IPS-15b (cell line): Measurements from ENCODE around the gene RNF5.
A peak's percentile ranks its signal among the peaks of the same experiment; 100 is the strongest.
"Not testable (repeated sequence)": the region's sequence is repeated elsewhere in the genome, so short reads cannot be mapped to it uniquely, and the experiment has no call there.

Source experiments
- H3K27me3 ChIP-seq: one replicate; pipeline ENCODE4 v1.6.1; 2013; ENCODE audit warnings: low read length; ENCODE audit not compliant: control insufficient read depth, insufficient read depth
- H3K36me3 ChIP-seq: one replicate; pipeline ENCODE4 v1.6.1; 2013; ENCODE audit warnings: low read length; ENCODE audit not compliant: control insufficient read depth, insufficient read depth
- H3K4me1 ChIP-seq: one replicate; pipeline ENCODE4 v1.6.1; 2013; ENCODE audit warnings: mild to moderate bottlenecking, low read length; ENCODE audit not compliant: control insufficient read depth, insufficient read depth
- H3K4me3 ChIP-seq: one replicate; pipeline ENCODE4 v1.5.1; 2013; ENCODE audit warnings: low read depth, low read length
- H3K9ac ChIP-seq: one replicate; pipeline ENCODE4 v1.6.1; 2013; ENCODE audit warnings: low read depth, mild to moderate bottlenecking, low read length
- H3K9me3 ChIP-seq: one replicate; pipeline ENCODE4 v1.6.1; 2013; ENCODE audit warnings: mild to moderate bottlenecking, low read length; ENCODE audit not compliant: control insufficient read depth, insufficient read depth

RNF5 gene

GRCh38 chr6:32195902-32196681 is 17.9 kb downstream of the RNF5 start:
- Histone ChIP-seq H3K27me3 (no peaks in the 10 kb centered on the region), H3K9me3 (no peaks in the 10 kb centered on the region), H3K9ac (peak overlapping the region; percentile 76), H3K4me1 (peaks cover 13% of the 10 kb centered on the region), H3K4me3 (peak overlapping the region; percentile 91), H3K36me3 (no peaks in the 10 kb centered on the region)

GRCh38 chr6:32196682-32197616 is 18.7 kb downstream of the RNF5 start:
- no peaks in the 10 kb centered on the region for H3K27me3 ChIP-seq
- H3K36me3 ChIP-seq, result no peaks in the 10 kb centered on the region
- H3K4me1 ChIP-seq, result peaks cover 10% of the 10 kb centered on the region
- H3K4me3 ChIP-seq, result peak overlapping the region; percentile 91
- H3K9ac ChIP-seq, result peak overlapping the region; percentile 26
- H3K9me3 ChIP-seq, result no peaks in the 10 kb centered on the region

- Histone ChIP-seq H3K4me1 (peaks cover 10% of the 10 kb centered on the region), H3K4me3 (no peak overlapping the region), H3K27me3 (no peaks in the 10 kb centered on the region), H3K9me3 (no peaks in the 10 kb centered on the region), H3K9ac (no peak overlapping the region), H3K36me3 (no peaks in the 10 kb centered on the region)
Measured at GRCh38 chr6:32198345-32198696, 20.1 kb downstream of the RNF5 start.

- Histone ChIP-seq H3K4me3 (no peak overlapping the region), H3K36me3 (no peaks in the 10 kb centered on the region), H3K4me1 (peaks cover 10% of the 10 kb centered on the region), H3K9me3 (no peaks in the 10 kb centered on the region), H3K27me3 (no peaks in the 10 kb centered on the region), H3K9ac (no peak overlapping the region)
Measured at GRCh38 chr6:32198866-32199265, 20.7 kb downstream of the RNF5 start.

GRCh38 chr6:32200711-32201475 is 22.7 kb downstream of the RNF5 start:
- Histone ChIP-seq H3K4me3 (no peak overlapping the region), H3K4me1 (peaks cover 3% of the 10 kb centered on the region), H3K27me3 (no peaks in the 10 kb centered on the region), H3K9ac (no peak overlapping the region), H3K36me3 (no peaks in the 10 kb centered on the region), H3K9me3 (no peaks in the 10 kb centered on the region)

- Histone ChIP-seq H3K36me3 (no peaks in the 10 kb centered on the region), H3K4me1 (no peaks in the 10 kb centered on the region), H3K27me3 (no peaks in the 10 kb centered on the region), H3K9me3 (no peaks in the 10 kb centered on the region), H3K9ac (no peak overlapping the region), H3K4me3 (no peak overlapping the region)
Measured at GRCh38 chr6:32202186-32202585, 24.0 kb downstream of the RNF5 start.

GRCh38 chr6:32203426-32204267 is 25.4 kb downstream of the RNF5 start:
- Histone ChIP-seq H3K4me3 (no peak overlapping the region), H3K9ac (no peak overlapping the region), H3K4me1 (no peaks in the 10 kb centered on the region), H3K36me3 (no peaks in the 10 kb centered on the region), H3K27me3 (no peaks in the 10 kb centered on the region), H3K9me3 (no peaks in the 10 kb centered on the region)

GRCh38 chr6:32204268-32204715 is 26.1 kb downstream of the RNF5 start:
- no peak overlapping the region for H3K4me3 ChIP-seq
- no peak overlapping the region for H3K9ac ChIP-seq
- no peaks in the 10 kb centered on the region for H3K36me3 ChIP-seq
- no peaks in the 10 kb centered on the region for H3K27me3 ChIP-seq
- H3K9me3 ChIP-seq, result no peaks in the 10 kb centered on the region
- H3K4me1 ChIP-seq, result no peaks in the 10 kb centered on the region

- H3K9me3 ChIP-seq, result no peaks in the 10 kb centered on the region
- H3K4me1 ChIP-seq, result no peaks in the 10 kb centered on the region
- H3K36me3 ChIP-seq, result no peaks in the 10 kb centered on the region
- no peaks in the 10 kb centered on the region for H3K27me3 ChIP-seq
- no peak overlapping the region for H3K9ac ChIP-seq
- H3K4me3 ChIP-seq, result no peak overlapping the region
Measured at GRCh38 chr6:32208996-32209395, 30.8 kb downstream of the RNF5 start.

GRCh38 chr6:32210191-32210601 is 32.0 kb downstream of the RNF5 start:
- H3K9ac ChIP-seq, result no peak overlapping the region
- no peak overlapping the region for H3K4me3 ChIP-seq
- H3K36me3 ChIP-seq, result no peaks in the 10 kb centered on the region
- H3K27me3 ChIP-seq, result no peaks in the 10 kb centered on the region
- H3K9me3 ChIP-seq, result no peaks in the 10 kb centered on the region
- H3K4me1 ChIP-seq, result no peaks in the 10 kb centered on the region

GRCh38 chr6:32211432-32211831 is 33.2 kb downstream of the RNF5 start:
- H3K27me3 ChIP-seq, H3K9ac ChIP-seq, H3K9me3 ChIP-seq: not testable (repeated sequence)

More at GRCh38 chr6:32211432-32211831, 33.2 kb downstream of the RNF5 start:
- H3K36me3 ChIP-seq, H3K4me1 ChIP-seq, H3K4me3 ChIP-seq: not testable (repeated sequence)
